GM12878 (cell line): ENCODE results near the gene STK10. TPM values are rescaled to one million over a fixed set of nuclear protein-coding genes. Genes with fewer than 3 reads are reported as not detected.
A peak's percentile ranks its signal among the peaks of the same experiment; 100 is the strongest.

Experiments
- ATAC-seq: fragments of 200-7000 bp; cut with Tn5 transposase; 3 replicates; pipeline ENCODE4 v1.9.1; 2020; ENCODE audit warnings: mild to moderate bottlenecking, moderate library complexity
- BruUV-seq: library from RNA; stranded (reverse); fragments of 400-500 nt; replicated peaks from 2 replicates; lab custom pipeline; 2021; lab: Mats Ljungman, UMichigan
- CTCF ChIA-PET: fragments of 300-600 bp; sonication (Branson Sonifier 250); formaldehyde crosslinking; extraction: SDS; loops from one replicate; lab custom pipeline; 2021; ENCODE audit warnings: inconsistent platforms; lab: Yijun Ruan, JAX
- POLR2A ChIA-PET: fragments of 350-600 bp; formaldehyde crosslinking; extraction: SDS; loops from one replicate; lab custom pipeline; 2021; ENCODE audit warnings: inconsistent platforms; lab: Charles Lee
- RAD21 ChIA-PET: fragments of 300-600 bp; sonication (Branson Sonifier 250); formaldehyde crosslinking; loops from one replicate; lab custom pipeline; 2023; ENCODE audit warnings: antibody characterized with exemption; ENCODE audit not compliant: unreplicated experiment; lab: Charles Lee
- SMC1A ChIA-PET: fragments of 300-600 bp; sonication (Branson Sonifier 250); formaldehyde crosslinking; loops from one replicate; lab custom pipeline; 2023; ENCODE audit not compliant: unreplicated experiment, uncharacterized antibody; lab: Charles Lee
- DNase-seq: peaks from one replicate; pipeline ENCODE4 v3.0.0-alpha.2; 2011; ENCODE audit warnings: low read depth, low spot score
- FAIRE-seq: peaks from 3 replicates; lab custom pipeline; 2011; peaks lifted over from hg19 to GRCh38; lab: Jason Lieb, UNC
- H2AFZ ChIP-seq: 2 replicates; pipeline ENCODE4 v1.6.0; 2011; ENCODE audit warnings: low read depth, low read length, control low read depth; ENCODE audit not compliant: control insufficient read depth
- H3K27ac ChIP-seq: 2 replicates; pipeline ENCODE4 v1.5.1; 2011; ENCODE audit warnings: control low read depth; ENCODE audit not compliant: control insufficient read depth, insufficient read depth
- H3K27me3 ChIP-seq, 2 experiments: replicated peaks in 1 of 2; 2 replicates each; pipeline versions ENCODE4 v1.6.0 to v1.6.1; 2011; ENCODE audit warnings: low read length in 1 of 2; ENCODE audit not compliant: control insufficient read depth in 2 of 2, insufficient read depth in 2 of 2
- H3K36me3 ChIP-seq, 2 experiments: 2 replicates each; pipeline ENCODE4 v1.5.1; 2011; ENCODE audit warnings: low read length in 1 of 2; ENCODE audit not compliant: control insufficient read depth in 2 of 2, insufficient read depth in 2 of 2
- H3K4me1 ChIP-seq: 2 replicates; pipeline ENCODE4 v1.6.1; 2011; ENCODE audit warnings: mild to moderate bottlenecking, low read length, moderate library complexity, mixed read lengths; ENCODE audit not compliant: control insufficient read depth, insufficient read depth
- H3K4me2 ChIP-seq: 2 replicates; pipeline ENCODE4 v1.6.0; 2011; ENCODE audit warnings: control low read depth; ENCODE audit not compliant: control insufficient read depth, insufficient read depth
- H3K4me3 ChIP-seq: fragments of 200-600 bp; sonication (generic); 2 replicates; pipeline ENCODE4 v1.5.1; 2016
- H3K79me2 ChIP-seq: 2 replicates; pipeline ENCODE4 v1.6.0; 2011; ENCODE audit warnings: low read length; ENCODE audit not compliant: control insufficient read depth, insufficient read depth
- H3K9ac ChIP-seq: 2 replicates; pipeline ENCODE4 v1.8.0; 2011; ENCODE audit warnings: low read length, control low read depth, mixed read lengths; ENCODE audit not compliant: control insufficient read depth, insufficient read depth
- H3K9me3 ChIP-seq: replicated peaks from 3 replicates; pipeline ENCODE4 v1.5.1; 2011; ENCODE audit warnings: mild to moderate bottlenecking, low read length; ENCODE audit not compliant: control insufficient read depth, insufficient read depth
- H4K20me1 ChIP-seq: 2 replicates; pipeline ENCODE4 v1.6.0; 2011; ENCODE audit not compliant: control insufficient read depth, insufficient read depth
- IKZF2 ChIP-seq, 2 experiments: fragments of 450-650 bp; IDR thresholded peaks; 2 replicates each; pipeline ENCODE4 v1.6.1; 2017; ENCODE audit warnings: mild to moderate bottlenecking in 2 of 2, moderate library complexity in 2 of 2
- NR2C2 ChIP-seq: IDR thresholded peaks from 2 replicates; pipeline ENCODE4 v1.6.1; 2011; ENCODE audit warnings: borderline replicate concordance, low read depth; ENCODE audit not compliant: control insufficient read depth, insufficient read length
- RELA ChIP-seq: fragments of 450-650 bp; IDR thresholded peaks from 2 replicates; pipeline ENCODE4 v1.8.0; 2014; ENCODE audit warnings: borderline replicate concordance; ENCODE audit not compliant: partially characterized antibody
- WGBS: methylation state at CpG from one replicate; pipeline ENCODE4 v1.1.6; 2016; ENCODE audit warnings: low lambda C conversion rate; ENCODE audit not compliant: insufficient replicate concordance, insufficient coverage; ENCODE audit errors: missing lambda C conversion rate; 5-methylcytosine and 5-hydroxymethylcytosine counted together
- in situ Hi-C: fragments of 300-500 bp; cut with MboI; formaldehyde crosslinking; loops from 9 replicates; pipeline ENCODE4 v1.14.3; 2018; ENCODE audit warnings: mixed read lengths
- intact Hi-C: fragments of 100-400 bp; cut with micrococcal nuclease; formaldehyde crosslinking; loops from one replicate; pipeline ENCODE4 v1.14.2; 2022; ENCODE audit not compliant: unreplicated experiment
- polyA plus RNA-seq, 11 experiments: library from polyadenylated mRNA; depleted of rRNA in 4 of 11; unstranded in 6 of 11; stranded (reverse) in 5 of 11; fragments of >200 nt; fragmentation: Nextera tagmentation in 4 of 11; fragmentation: Illumina TruSeq in 1 of 11; extraction: Ambion mirVana in 4 of 11; extraction: Trizol in 1 of 11; gene quantifications; 1 replicate in 1 of 11; 2 replicates in 10 of 11; pipeline versions ENCODE4 v1.2.1 to v1.2.3, GENCODE V29; 2011 to 2016; ENCODE audit warnings: inconsistent platforms in 2 of 11, missing spikeins in 2 of 11, low read depth in 1 of 11
- total RNA-seq, 4 experiments: library from RNA; depleted of rRNA in 3 of 4; stranded (reverse); fragments of >200 nt in 3 of 4; fragmentation: Illumina TruSeq in 1 of 4; extraction: Trizol in 1 of 4; gene quantifications; 2 replicates each; pipeline versions ENCODE4 v1.2.1 to v1.2.3, GENCODE V29; 2013 to 2021
- TF ChIP-seq, protein P1 (sequence below): fragments of 450-650 bp; IDR thresholded peaks from 2 replicates; pipeline ENCODE4 v1.6.1; 2017; ENCODE audit warnings: borderline replicate concordance
- TF ChIP-seq, protein P2 (sequence below): IDR thresholded peaks from 2 replicates; pipeline ENCODE4 v1.6.1; 2011; ENCODE audit warnings: mild to moderate bottlenecking, low read depth, low read length, moderate library complexity; ENCODE audit not compliant: insufficient replicate concordance

Gene STK10
- total and polyA plus RNA-seq, 10 of the 15 experiments (the other 5 are each of a cell fraction or from before 2014, with no cell fraction given), result 14.2 to 96.4 (median 50.6) TPM

DNA sequence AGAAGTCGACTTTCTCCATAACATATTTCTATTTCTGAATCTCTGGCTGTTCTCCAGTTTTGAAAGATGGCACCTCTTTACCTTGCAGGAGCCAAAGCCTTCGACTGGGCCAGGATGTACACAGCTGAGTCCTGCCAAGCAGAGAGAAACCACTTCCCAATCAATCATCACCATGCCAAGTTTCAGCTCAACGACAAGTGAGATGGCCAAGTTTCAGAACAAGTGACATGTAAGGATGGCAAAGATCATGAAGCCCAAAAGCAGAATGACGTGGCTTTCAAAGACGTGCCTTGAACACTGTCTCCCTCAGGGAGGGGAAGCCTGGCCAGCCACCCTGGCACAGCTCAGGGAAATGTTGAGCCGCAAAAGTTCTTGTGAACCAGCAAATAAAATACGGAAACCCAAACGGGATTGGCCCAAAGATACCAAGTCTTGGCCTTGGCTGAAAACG, 17.7 kb downstream of the STK10 start:
- no peak overlapping the region for H3K9ac ChIP-seq
- BruUV-seq, result no TSS peak
- H3K4me3 ChIP-seq, result no peak overlapping the region
- TF ChIP-seq IKZF2 (IDR thresholded peaks at IDR 0.05) (no peak), RELA (no peak), NR2C2 (no peak)
- TF ChIP-seq, protein P1, sequence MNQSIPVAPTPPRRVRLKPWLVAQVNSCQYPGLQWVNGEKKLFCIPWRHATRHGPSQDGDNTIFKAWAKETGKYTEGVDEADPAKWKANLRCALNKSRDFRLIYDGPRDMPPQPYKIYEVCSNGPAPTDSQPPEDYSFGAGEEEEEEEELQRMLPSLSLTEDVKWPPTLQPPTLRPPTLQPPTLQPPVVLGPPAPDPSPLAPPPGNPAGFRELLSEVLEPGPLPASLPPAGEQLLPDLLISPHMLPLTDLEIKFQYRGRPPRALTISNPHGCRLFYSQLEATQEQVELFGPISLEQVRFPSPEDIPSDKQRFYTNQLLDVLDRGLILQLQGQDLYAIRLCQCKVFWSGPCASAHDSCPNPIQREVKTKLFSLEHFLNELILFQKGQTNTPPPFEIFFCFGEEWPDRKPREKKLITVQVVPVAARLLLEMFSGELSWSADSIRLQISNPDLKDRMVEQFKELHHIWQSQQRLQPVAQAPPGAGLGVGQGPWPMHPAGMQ, result no peak
- TF ChIP-seq, protein P2, sequence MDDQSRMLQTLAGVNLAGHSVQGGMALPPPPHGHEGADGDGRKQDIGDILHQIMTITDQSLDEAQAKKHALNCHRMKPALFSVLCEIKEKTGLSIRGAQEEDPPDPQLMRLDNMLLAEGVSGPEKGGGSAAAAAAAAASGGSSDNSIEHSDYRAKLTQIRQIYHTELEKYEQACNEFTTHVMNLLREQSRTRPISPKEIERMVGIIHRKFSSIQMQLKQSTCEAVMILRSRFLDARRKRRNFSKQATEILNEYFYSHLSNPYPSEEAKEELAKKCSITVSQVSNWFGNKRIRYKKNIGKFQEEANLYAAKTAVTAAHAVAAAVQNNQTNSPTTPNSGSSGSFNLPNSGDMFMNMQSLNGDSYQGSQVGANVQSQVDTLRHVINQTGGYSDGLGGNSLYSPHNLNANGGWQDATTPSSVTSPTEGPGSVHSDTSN, result peak; percentile 57
- SMC1A ChIA-PET, result interaction anchor here (0.7 to 1.9 kb wide), 3 partner anchors 16 to 19 kb away, joined by 3 to 6 read pairs (median 5); no protein-coding TSS in a partner anchor
- in situ Hi-C loops (no loop called here), intact Hi-C loops (no loop called here)
- 80% methylated on average over 9 of the region's 9 CpGs for WGBS
- H3K4me1 ChIP-seq, result peaks cover 41% of the 10 kb centered on the region
- RAD21 ChIA-PET, result interaction anchor here (9.9 kb wide), 1 partner anchor 16 kb away, joined by 158 read pairs; the partner anchor contains the start of gene STK10
- H2AFZ ChIP-seq, result no peak overlapping the region
- peaks cover 91% of the 10 kb centered on the region for H3K79me2 ChIP-seq
- peaks cover 18 to 23% of the 10 kb centered on the region in 2 experiments; a peak in 3 of 4 replicates for H3K36me3 ChIP-seq
- H3K4me2 ChIP-seq, result no peak overlapping the region
- H3K27me3 ChIP-seq, result no peaks in the 10 kb centered on the region
- H3K27ac ChIP-seq, result no peak overlapping the region
- POLR2A ChIA-PET, result interaction anchor here (0.6 to 1.5 kb wide), 2 partner anchors 8 to 99 kb away, joined by 3 to 5 read pairs; no protein-coding TSS in a partner anchor
- ATAC-seq (no peak), FAIRE-seq (no peak), DNase-seq (no peak)
- H3K9me3 ChIP-seq, result no peaks in the 10 kb centered on the region; the same call in 2 of the 3 replicates
- CTCF ChIA-PET, result interaction anchor here (0.6 kb wide), 1 partner anchor 100 kb away, joined by 3 read pairs; no protein-coding TSS in a partner anchor
- H4K20me1 ChIP-seq, result peaks cover 11% of the 10 kb centered on the region
